SK-N-SH (cell line): Measurements from ENCODE around the gene PSMB11. TPM values are rescaled to one million over a fixed set of nuclear protein-coding genes. Genes with fewer than 3 reads are reported as not detected.

Source experiments
- CTCF ChIA-PET: fragments of 300-600, 350-600 bp; formaldehyde crosslinking; extraction: SDS; loops from one replicate; lab custom pipeline; 2021; lab: Yijun Ruan, JAX
- POLR2A ChIA-PET: fragments of 350-600 bp; sonication (Branson Sonifier 250); formaldehyde crosslinking; extraction: SDS; loops from one replicate; lab custom pipeline; 2020; ENCODE audit warnings: antibody characterized with exemption, inconsistent platforms; lab: Yijun Ruan, JAX
- DNase-seq: peaks from one replicate; pipeline ENCODE4 v3.0.0; 2012
- H2AFZ ChIP-seq: fragments of 200-600 bp; sonication (generic); 2 replicates; pipeline ENCODE4 v1.8.1; 2016; ENCODE audit warnings: antibody characterized with exemption, mild to moderate bottlenecking, low read depth
- H3F3A ChIP-seq: fragments of 200-600 bp; sonication (generic); replicated peaks from 2 replicates; pipeline ENCODE3; 2016; ENCODE audit warnings: antibody characterized with exemption, mild to moderate bottlenecking; ENCODE audit not compliant: insufficient read depth
- H3K27ac ChIP-seq, 2 experiments: fragments of 200-500 bp in 1 of 2; fragments of 200-600 bp in 1 of 2; sonication (Bioruptor generic) in 1 of 2; sonication (generic), shearing (Covaris generic) in 1 of 2; 2 replicates each; pipeline versions ENCODE4 v1.5.1 to v1.6.1; 2014 to 2016; ENCODE audit warnings: low read depth in 2 of 2, inconsistent platforms in 1 of 2, low read length in 1 of 2, mild to moderate bottlenecking in 1 of 2, mixed read lengths in 1 of 2
- H3K27me3 ChIP-seq: fragments of 200-600 bp; sonication (generic), shearing (Covaris generic); 2 replicates; pipeline ENCODE4 v1.6.1; 2016; ENCODE audit warnings: mixed run types; ENCODE audit not compliant: insufficient read depth
- H3K36me3 ChIP-seq, 2 experiments: fragments of 200-500 bp in 1 of 2; fragments of 200-600 bp in 1 of 2; sonication (Bioruptor generic) in 1 of 2; sonication (generic) in 1 of 2; replicated peaks in 1 of 2; 2 replicates each; pipeline versions ENCODE3 to v1.5.1; 2014 to 2016; ENCODE audit warnings: low read length in 1 of 2, mild to moderate bottlenecking in 1 of 2; ENCODE audit not compliant: insufficient read depth in 2 of 2, control insufficient read depth in 1 of 2
- H3K4me1 ChIP-seq, 2 experiments: fragments of 200-500 bp in 1 of 2; fragments of 200-600 bp in 1 of 2; sonication (Bioruptor generic) in 1 of 2; sonication (generic), shearing (Covaris generic) in 1 of 2; 2 replicates each; pipeline versions ENCODE4 v1.5.1 to v1.6.1; 2014 to 2016; ENCODE audit warnings: low read depth in 1 of 2, low read length in 1 of 2, mixed run types in 1 of 2; ENCODE audit not compliant: insufficient read depth in 2 of 2, control insufficient read depth in 1 of 2
- H3K4me2 ChIP-seq: fragments of 200-600 bp; sonication (generic), shearing (Covaris generic); 2 replicates; pipeline ENCODE4 v1.6.1; 2017; ENCODE audit warnings: mixed run types
- H3K4me3 ChIP-seq, 2 experiments: fragments of 200-500 bp in 1 of 2; fragments of 200-600 bp in 1 of 2; sonication (Bioruptor generic) in 1 of 2; sonication (generic), shearing (Covaris generic) in 1 of 2; 2 replicates each; pipeline versions ENCODE4 v1.5.1 to v1.8.1; 2014 to 2016; ENCODE audit warnings: low read depth in 2 of 2, inconsistent platforms in 1 of 2, low read length in 1 of 2, mild to moderate bottlenecking in 1 of 2, mixed read lengths in 1 of 2, moderate library complexity in 1 of 2
- H3K79me2 ChIP-seq: fragments of 200-600 bp; sonication (generic); 2 replicates; pipeline ENCODE4 v1.8.1; 2017; ENCODE audit warnings: mild to moderate bottlenecking; ENCODE audit not compliant: insufficient read depth
- H3K9ac ChIP-seq: fragments of 200-600 bp; sonication (generic); 2 replicates; pipeline ENCODE4 v1.6.1; 2017; ENCODE audit warnings: mixed run types
- H3K9me2 ChIP-seq: fragments of 200-600 bp; sonication (generic); 2 replicates; pipeline ENCODE4 v1.6.1; 2017; ENCODE audit warnings: mixed run types
- H3K9me3 ChIP-seq: fragments of 200-600 bp; sonication (generic); 2 replicates; pipeline ENCODE4 v1.6.1; 2017; ENCODE audit warnings: mixed run types, mild to moderate bottlenecking, moderate library complexity
- H4K20me1 ChIP-seq: fragments of 200-600 bp; sonication (generic); 2 replicates; pipeline ENCODE4 v1.6.1; 2017; ENCODE audit warnings: mild to moderate bottlenecking, mixed run types; ENCODE audit not compliant: insufficient read depth
- CHD2 ChIP-seq: fragments of 150-350 bp; IDR thresholded peaks from 2 replicates; pipeline ENCODE4 v1.6.1; 2018; ENCODE audit warnings: low read length; ENCODE audit not compliant: partially characterized antibody
- CTCF ChIP-seq: fragments of 200-600 bp; sonication (generic); IDR thresholded peaks from 2 replicates; pipeline ENCODE4 v1.6.1; 2017; ENCODE audit warnings: antibody characterized with exemption, mild to moderate bottlenecking, moderate library complexity
- EP300 ChIP-seq, 2 experiments: IDR thresholded peaks; 2 replicates each; pipeline versions ENCODE4 v1.4.0 to v1.6.1; 2012; ENCODE audit warnings: borderline replicate concordance in 1 of 2, low read depth in 1 of 2, low read length in 1 of 2
- EZH2phosphoT487 ChIP-seq: fragments of 200-600 bp; sonication (generic); IDR thresholded peaks from 2 replicates; pipeline ENCODE4 v1.6.1; 2017; ENCODE audit warnings: low read depth, mixed run types, mild to moderate bottlenecking, antibody characterized with exemption, moderate library complexity, borderline replicate concordance
- FOSL2 ChIP-seq: IDR thresholded peaks from 2 replicates; pipeline ENCODE4 v1.4.0; 2012; ENCODE audit warnings: low read depth, mild to moderate bottlenecking, moderate library complexity, borderline replicate concordance
- FOXJ3 ChIP-seq: sonication (generic); formaldehyde crosslinking; IDR thresholded peaks from 2 replicates; pipeline ENCODE4 v1.5.1; 2020; ENCODE audit warnings: mild to moderate bottlenecking, missing genetic modification reagents
- FOXM1 ChIP-seq: IDR thresholded peaks from 2 replicates; pipeline ENCODE4 v1.4.0; 2012; ENCODE audit warnings: low read depth, mild to moderate bottlenecking
- GATA2 ChIP-seq: sonication (generic); formaldehyde crosslinking; IDR thresholded peaks from 2 replicates; pipeline ENCODE4 v1.5.0; 2020; ENCODE audit warnings: mild to moderate bottlenecking, missing genetic modification reagents
- JUND ChIP-seq: IDR thresholded peaks from 2 replicates; pipeline ENCODE4 v1.4.0; 2012
- MXI1 ChIP-seq: IDR thresholded peaks from 2 replicates; pipeline ENCODE4 v1.6.1; 2012; ENCODE audit warnings: mild to moderate bottlenecking, low read depth, low read length, improper control_type of control experiment
- RXRA ChIP-seq: IDR thresholded peaks from 2 replicates; pipeline ENCODE4 v1.4.0; 2012; ENCODE audit warnings: low read depth, mild to moderate bottlenecking, borderline replicate concordance
- TEAD4 ChIP-seq: IDR thresholded peaks from 2 replicates; pipeline ENCODE4 v1.4.0; 2012; ENCODE audit warnings: mild to moderate bottlenecking, borderline replicate concordance; ENCODE audit not compliant: insufficient read depth
- WGBS: methylation state at CpG from one replicate; pipeline ENCODE4 v1.1.6; 2017; ENCODE audit warnings: low lambda C conversion rate; 5-methylcytosine and 5-hydroxymethylcytosine counted together
- polyA plus RNA-seq, 3 experiments: library from polyadenylated mRNA; depleted of rRNA; stranded (reverse); fragments of >200 nt; gene quantifications; 2 replicates each; pipeline ENCODE4 v1.2.3, GENCODE V29; 2012
- TF ChIP-seq, protein P1 (sequence below): IDR thresholded peaks from 2 replicates; pipeline ENCODE4 v1.6.1; 2012; ENCODE audit warnings: mild to moderate bottlenecking, low read depth, low read length, moderate library complexity
- TF ChIP-seq, protein P2 (sequence below): fragments of 150-350 bp; IDR thresholded peaks from 2 replicates; pipeline ENCODE4 v1.6.1; 2016; ENCODE audit warnings: mild to moderate bottlenecking, low read depth, low read length
- TF ChIP-seq, protein P3 (sequence below): IDR thresholded peaks from 2 replicates; pipeline ENCODE4; 2012

PSMB11 gene
- polyA plus RNA-seq, 1 of the 3 experiments (the other 2 are of a cell fraction), result not detected

GRCh38 chr14:22996768-22997654 is 45.0 kb upstream of the PSMB11 start:
- no peak overlapping the region for H3K4me3 ChIP-seq
- no peak overlapping the region for H3K9ac ChIP-seq
- TF ChIP-seq, protein P1, sequence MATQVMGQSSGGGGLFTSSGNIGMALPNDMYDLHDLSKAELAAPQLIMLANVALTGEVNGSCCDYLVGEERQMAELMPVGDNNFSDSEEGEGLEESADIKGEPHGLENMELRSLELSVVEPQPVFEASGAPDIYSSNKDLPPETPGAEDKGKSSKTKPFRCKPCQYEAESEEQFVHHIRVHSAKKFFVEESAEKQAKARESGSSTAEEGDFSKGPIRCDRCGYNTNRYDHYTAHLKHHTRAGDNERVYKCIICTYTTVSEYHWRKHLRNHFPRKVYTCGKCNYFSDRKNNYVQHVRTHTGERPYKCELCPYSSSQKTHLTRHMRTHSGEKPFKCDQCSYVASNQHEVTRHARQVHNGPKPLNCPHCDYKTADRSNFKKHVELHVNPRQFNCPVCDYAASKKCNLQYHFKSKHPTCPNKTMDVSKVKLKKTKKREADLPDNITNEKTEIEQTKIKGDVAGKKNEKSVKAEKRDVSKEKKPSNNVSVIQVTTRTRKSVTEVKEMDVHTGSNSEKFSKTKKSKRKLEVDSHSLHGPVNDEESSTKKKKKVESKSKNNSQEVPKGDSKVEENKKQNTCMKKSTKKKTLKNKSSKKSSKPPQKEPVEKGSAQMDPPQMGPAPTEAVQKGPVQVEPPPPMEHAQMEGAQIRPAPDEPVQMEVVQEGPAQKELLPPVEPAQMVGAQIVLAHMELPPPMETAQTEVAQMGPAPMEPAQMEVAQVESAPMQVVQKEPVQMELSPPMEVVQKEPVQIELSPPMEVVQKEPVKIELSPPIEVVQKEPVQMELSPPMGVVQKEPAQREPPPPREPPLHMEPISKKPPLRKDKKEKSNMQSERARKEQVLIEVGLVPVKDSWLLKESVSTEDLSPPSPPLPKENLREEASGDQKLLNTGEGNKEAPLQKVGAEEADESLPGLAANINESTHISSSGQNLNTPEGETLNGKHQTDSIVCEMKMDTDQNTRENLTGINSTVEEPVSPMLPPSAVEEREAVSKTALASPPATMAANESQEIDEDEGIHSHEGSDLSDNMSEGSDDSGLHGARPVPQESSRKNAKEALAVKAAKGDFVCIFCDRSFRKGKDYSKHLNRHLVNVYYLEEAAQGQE, result no peak
- peak; percentile 33 for TF ChIP-seq CHD2
- TF ChIP-seq, all 33 proteins: peak for 1
- DNase-seq, result peak; percentile 49
- Histone ChIP-seq H3K4me1 (peaks cover 4 to 25% of the 10 kb centered on the region in 2 experiments; a peak in 3 of 4 replicates), H4K20me1 (no peaks in the 10 kb centered on the region), H3F3A (peaks cover 4% of the 10 kb centered on the region), H3K9me3 (no peaks in the 10 kb centered on the region), H3K36me3 (no peaks in the 10 kb centered on the region), H2AFZ (no peak overlapping the region), H3K27ac (peak overlapping the region in 1 of 2 experiments; percentile 12; a peak in 1 of 4 replicates), H3K9me2 (no peaks in the 10 kb centered on the region), H3K79me2 (no peaks in the 10 kb centered on the region), H3K27me3 (no peaks in the 10 kb centered on the region), H3K4me2 (no peak overlapping the region)
- WGBS, result 80% methylated on average over 9 of the region's 11 CpGs
- ChIA-PET POLR2A (interaction anchor here (1.4 to 3.5 kb wide), 4 partner anchors 10 to 61 kb away, joined by 8 to 20 read pairs (median 12); no protein-coding TSS in a partner anchor), CTCF (interaction anchor here (1.5 to 34.9 kb wide), 6 partner anchors 11 to 67 kb away, joined by 4 to 1566 read pairs (median 40); partner anchors contain the start of genes AJUBA, CDH24, PRMT5 and PSMB11)

DNA sequence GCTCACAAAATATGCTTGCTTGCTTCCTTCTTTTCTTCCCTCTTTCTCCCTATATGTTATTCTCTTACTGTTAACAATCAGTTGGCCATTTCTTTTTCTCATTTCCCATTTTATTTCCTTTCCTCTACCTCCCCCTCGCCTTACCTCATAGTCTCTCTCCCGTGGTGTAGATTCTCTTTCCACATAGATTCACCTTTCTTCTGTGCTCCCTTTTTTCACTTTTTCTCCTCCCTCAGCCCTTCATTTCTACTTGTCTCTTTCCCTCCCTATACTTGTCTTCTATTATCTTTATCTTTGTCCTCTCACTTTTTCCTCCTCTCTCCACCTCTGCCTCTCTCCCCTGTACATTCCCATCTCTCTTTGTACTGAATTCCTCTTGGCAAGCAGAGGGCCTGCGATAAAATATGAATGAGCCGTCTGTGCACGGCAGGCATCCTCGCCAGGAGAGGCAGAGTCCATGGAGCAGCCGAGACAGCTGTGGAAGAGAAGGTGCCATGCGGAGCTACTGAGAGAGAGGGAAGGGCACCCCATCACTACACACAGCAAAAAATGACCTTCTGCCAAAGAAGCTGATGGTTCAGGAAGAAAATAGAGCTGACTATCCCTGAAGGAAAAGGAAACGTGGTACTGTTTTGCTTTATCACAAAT is 44.2 kb upstream of the PSMB11 start:
- WGBS, result 84% methylated on average over 9 of the region's 9 CpGs
- TF ChIP-seq EP300 (IDR thresholded peaks at IDR 0.05; ENCODE audit: borderline replicate concordance in 1 of 2, low read depth in 1 of 2, low read length in 1 of 2) (no peak), FOXM1 (no peak), EZH2phosphoT487 (no peak), JUND (no peak), MXI1 (no peak), CTCF (no peak), TEAD4 (no peak), RXRA (no peak), GATA2 (CRISPR knock-in tag) (no peak), FOSL2 (no peak), FOXJ3 (CRISPR knock-in tag) (no peak)
- TF ChIP-seq, protein P2, sequence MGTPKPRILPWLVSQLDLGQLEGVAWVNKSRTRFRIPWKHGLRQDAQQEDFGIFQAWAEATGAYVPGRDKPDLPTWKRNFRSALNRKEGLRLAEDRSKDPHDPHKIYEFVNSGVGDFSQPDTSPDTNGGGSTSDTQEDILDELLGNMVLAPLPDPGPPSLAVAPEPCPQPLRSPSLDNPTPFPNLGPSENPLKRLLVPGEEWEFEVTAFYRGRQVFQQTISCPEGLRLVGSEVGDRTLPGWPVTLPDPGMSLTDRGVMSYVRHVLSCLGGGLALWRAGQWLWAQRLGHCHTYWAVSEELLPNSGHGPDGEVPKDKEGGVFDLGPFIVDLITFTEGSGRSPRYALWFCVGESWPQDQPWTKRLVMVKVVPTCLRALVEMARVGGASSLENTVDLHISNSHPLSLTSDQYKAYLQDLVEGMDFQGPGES, result no peak
- TF ChIP-seq, protein P3, sequence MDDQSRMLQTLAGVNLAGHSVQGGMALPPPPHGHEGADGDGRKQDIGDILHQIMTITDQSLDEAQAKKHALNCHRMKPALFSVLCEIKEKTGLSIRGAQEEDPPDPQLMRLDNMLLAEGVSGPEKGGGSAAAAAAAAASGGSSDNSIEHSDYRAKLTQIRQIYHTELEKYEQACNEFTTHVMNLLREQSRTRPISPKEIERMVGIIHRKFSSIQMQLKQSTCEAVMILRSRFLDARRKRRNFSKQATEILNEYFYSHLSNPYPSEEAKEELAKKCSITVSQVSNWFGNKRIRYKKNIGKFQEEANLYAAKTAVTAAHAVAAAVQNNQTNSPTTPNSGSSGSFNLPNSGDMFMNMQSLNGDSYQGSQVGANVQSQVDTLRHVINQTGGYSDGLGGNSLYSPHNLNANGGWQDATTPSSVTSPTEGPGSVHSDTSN, result no peak
- no peaks in the 10 kb centered on the region for H3K27me3 ChIP-seq
- no peaks in the 10 kb centered on the region for H3K9me3 ChIP-seq
- peaks cover 4% of the 10 kb centered on the region for H3F3A ChIP-seq
- H3K4me2 ChIP-seq, result no peak overlapping the region
- H2AFZ ChIP-seq, result no peak overlapping the region
- ChIA-PET CTCF (interaction anchor here (1.1 to 34.9 kb wide), 6 partner anchors 10 to 68 kb away, joined by 3 to 1566 read pairs (median 32); partner anchors contain the start of genes AJUBA, CDH24 and PSMB11), POLR2A (interaction anchor here (2.8 to 3.5 kb wide), 2 partner anchors 9 to 58 kb away, joined by 15 to 20 read pairs; no protein-coding TSS in a partner anchor)
- DNase-seq, result peak; percentile 9
- H3K79me2 ChIP-seq, result no peaks in the 10 kb centered on the region
- H3K4me1 ChIP-seq, result peaks cover 4 to 25% of the 10 kb centered on the region in 2 experiments; a peak in 3 of 4 replicates
- no peak overlapping the region; a peak in 1 of 4 replicates for H3K27ac ChIP-seq
- H3K36me3 ChIP-seq, result no peaks in the 10 kb centered on the region
- no peaks in the 10 kb centered on the region for H4K20me1 ChIP-seq
- no peak overlapping the region for H3K9ac ChIP-seq
- H3K9me2 ChIP-seq, result no peaks in the 10 kb centered on the region
- H3K4me3 ChIP-seq, result no peak overlapping the region
